SK-MEL-5 (cell line): ENCODE data around the gene RPL41. TPM values are rescaled to one million over a fixed set of nuclear protein-coding genes. Genes with fewer than 3 reads are reported as not detected.

Experiments
- DNase-seq: peaks from one replicate; pipeline ENCODE4 v3.0.0-alpha.2; 2016; ENCODE audit warnings: low read depth, low spot score
- in situ Hi-C: cut with HindIII; loops from 2 replicates; pipeline ENCODE4 v1.10.0; 2016; ENCODE audit warnings: low sequenced_read_pairs, high pct_unique_total_duplicates, low pct_unique_long_range_greater_than_20kb
- total RNA-seq: library from RNA; depleted of rRNA; stranded (reverse); fragments of >200 nt; shearing (Covaris generic); gene quantifications from 2 replicates; pipeline ENCODE4 v1.2.3, GENCODE V29; 2014; rRNA removed

Gene RPL41
- total RNA-seq, 1 experiment from 2014 or later = 5,360 TPM

DNA sequence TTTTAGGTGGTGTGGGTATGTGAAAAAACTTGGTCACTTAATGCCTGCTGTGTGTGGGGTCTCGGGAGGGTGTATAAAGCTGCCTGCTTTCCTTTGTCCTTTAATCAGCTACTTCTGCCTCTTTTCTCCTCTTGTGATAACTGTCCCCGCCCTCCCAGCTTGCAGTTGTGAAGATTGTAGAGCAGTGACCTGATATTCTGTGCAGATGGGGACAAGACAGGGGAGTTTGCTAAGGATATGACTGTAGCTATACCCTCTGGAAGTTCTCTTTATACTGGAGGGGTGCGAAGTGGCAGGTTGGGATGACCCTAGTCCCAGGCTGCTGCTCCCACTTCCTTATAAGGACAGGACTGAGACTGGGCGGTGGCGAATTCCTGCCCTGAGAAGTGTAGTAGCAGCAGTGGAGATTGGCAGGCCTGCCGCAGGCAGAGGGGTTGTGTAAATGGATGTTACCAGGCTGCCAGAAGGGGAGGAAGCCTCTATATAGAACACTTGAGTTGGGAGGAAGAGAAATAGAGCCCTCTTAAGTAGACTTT is 42.6 kb downstream of the RPL41 start:
- peak; percentile 40 for DNase-seq
- in situ Hi-C loops = no loop called here

DNA sequence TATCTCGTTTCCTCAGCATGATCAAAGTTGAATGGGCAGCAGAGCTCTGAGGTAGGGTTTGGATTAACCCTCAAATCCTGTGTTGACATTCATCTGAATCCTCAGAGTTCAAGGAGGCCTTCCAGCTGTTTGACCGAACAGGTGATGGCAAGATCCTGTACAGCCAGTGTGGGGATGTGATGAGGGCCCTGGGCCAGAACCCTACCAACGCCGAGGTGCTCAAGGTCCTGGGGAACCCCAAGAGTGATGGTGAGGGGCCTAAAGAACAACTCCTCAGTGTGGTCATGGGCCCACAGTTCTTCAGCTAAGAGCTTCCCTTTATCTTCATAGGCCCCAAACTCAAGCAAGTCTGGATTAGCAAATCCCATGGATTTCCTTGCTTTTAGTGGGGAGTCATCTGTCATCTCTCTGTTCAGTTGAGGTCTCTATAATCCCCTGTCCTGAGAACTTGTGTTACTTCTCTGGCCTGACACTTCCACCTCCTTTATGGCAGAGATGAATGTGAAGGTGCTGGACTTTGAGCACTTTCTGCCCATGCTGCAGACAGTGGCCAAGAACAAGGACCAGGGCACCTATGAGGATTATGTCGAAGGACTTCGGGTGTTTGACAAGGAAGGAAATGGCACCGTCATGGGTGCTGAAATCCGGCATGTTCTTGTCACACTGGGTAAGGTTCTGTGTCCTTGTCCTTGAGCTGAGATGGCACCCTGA is 43.2 kb downstream of the RPL41 start:
- DNase-seq = no peak
- in situ Hi-C loops = no loop called here

DNA sequence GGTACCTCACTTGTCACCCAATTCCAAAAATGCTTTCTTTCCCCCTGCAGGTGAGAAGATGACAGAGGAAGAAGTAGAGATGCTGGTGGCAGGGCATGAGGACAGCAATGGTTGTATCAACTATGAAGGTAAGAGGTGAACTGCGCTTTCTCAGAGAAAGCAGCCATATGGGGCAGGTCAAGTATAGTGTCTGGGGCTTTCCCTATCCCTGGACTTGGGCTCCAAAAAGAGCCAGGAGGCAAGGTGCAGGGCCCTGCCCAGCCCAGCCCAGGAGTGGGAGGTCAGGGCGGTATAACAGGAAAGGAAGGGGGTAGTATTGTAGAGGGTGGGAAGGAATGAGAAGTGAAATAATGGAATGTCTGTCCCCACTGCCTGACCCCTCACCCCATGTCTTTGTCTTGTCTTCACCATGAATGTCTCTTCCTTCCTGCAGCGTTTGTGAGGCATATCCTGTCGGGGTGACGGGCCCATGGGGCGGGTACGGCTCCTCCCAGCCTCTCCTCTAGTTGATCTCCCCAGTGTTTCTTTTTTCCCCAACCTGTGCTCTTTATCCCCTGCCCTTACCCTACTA is 43.8 kb downstream of the RPL41 start:
- no peak for DNase-seq

DNA sequence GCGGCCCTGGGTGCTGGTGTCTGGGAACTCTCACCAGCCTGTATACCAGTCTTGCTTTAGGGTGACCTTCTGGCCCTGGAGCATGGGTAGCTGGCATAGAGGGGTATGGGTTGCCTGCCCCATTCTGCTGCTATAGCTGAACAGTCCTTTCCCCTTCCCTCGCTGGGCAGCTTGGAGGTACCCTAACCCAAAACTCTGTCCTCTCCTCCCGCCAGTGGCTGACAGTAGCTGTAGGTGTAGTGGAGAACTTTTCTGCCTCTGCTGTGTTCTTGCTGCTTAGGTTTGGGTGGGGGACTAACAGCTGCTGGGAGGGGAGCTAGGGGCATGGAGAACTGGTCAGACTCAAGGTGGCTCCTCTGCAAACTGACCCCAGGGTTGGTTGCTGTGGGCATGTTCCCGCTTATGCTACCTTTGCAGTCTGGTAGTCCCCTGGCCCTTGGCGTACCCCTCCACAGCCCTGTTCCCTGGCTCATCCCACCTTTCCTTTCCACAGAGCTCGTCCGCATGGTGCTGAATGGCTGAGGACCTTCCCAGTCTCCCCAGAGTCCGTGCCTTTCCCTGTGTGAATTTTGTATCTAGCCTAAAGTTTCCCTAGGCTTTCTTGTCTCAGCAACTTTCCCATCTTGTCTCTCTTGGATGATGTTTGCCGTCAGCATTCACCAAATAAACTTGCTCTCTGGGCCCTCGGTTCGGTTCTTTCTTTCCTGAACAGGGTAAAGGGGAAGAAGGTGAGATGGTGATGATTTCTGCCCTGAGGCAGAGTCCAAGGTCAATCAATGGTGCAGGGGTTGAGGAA is 44.7 kb downstream of the RPL41 start:
- no peak for DNase-seq
- in situ Hi-C loops = no loop called here

More for the DNA sequence above, 43.8 kb downstream of the RPL41 start:
- in situ Hi-C loops = no loop called here

DNA sequence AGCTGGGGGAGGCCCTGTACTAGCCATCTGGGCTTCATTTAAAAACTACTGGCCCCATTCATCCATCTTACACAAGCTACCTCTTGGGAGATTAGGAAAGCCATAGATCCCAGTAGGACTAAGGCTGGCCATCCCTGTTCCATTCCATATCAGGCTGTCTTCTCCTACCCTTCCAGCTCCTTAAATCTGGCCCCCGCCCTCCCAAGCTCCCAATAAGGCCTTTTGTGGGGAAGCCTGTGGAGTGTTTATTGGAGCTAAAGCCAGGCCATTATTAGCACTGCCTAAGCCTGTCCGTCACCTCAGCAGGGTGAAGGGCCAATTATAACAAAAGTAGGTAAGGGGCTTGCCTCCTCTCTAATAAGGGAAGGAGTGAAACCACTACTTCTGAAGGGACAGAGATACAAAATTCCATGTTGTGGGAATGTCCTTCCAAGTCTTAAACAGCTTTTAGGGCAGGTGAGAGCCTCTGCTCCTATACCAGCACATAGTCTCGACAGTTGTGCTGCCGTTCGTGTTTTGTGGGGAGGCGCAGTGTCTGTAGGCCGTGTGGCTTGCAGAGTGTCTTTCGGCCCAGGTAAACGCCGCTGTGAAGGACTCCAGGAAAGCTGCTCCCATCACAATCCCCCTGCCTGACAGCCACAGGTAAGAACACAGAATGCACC is 45.4 kb downstream of the RPL41 start:
- in situ Hi-C loops = no loop called here
- no peak for DNase-seq

DNA sequence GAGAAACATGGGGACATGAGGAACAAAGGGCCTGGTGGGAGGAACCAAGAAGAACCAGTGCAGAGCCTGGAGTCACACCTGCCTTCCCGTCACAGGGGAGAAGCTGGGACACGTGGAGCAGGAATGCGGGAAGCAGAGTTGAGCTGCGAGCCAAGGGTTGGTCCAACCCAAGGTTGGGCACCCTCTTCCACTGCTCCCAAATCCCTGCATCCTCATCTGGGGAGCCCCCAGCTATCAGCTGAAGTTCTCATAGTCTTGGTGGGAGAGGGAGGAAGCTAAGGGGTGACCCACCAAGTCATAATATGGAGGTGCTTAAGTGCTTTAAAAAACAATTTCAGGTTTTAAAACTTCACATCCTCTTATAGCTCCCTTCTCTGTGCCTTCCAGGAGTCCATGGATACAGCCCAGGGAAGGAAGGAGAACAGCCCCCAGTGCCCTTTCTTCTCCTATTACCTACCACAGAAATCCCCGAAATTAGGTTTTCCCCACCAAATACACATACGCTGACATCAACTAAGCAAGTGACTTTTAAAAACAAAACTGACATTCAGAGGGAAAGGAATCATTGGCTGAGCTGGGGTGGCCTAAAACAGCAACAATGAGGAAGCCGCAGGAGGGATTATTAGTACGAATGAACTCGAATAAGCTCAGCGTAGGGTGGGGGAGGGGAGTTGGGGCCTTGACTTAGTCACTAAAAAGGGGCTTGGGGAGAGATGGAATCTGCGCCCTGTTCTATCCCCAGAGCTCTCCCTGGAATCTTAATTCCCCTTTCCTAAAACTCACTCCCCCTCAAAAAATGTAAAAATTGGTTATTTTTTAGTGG is 46.2 kb downstream of the RPL41 start:
- no peak for DNase-seq
- in situ Hi-C loops = no loop called here

DNA sequence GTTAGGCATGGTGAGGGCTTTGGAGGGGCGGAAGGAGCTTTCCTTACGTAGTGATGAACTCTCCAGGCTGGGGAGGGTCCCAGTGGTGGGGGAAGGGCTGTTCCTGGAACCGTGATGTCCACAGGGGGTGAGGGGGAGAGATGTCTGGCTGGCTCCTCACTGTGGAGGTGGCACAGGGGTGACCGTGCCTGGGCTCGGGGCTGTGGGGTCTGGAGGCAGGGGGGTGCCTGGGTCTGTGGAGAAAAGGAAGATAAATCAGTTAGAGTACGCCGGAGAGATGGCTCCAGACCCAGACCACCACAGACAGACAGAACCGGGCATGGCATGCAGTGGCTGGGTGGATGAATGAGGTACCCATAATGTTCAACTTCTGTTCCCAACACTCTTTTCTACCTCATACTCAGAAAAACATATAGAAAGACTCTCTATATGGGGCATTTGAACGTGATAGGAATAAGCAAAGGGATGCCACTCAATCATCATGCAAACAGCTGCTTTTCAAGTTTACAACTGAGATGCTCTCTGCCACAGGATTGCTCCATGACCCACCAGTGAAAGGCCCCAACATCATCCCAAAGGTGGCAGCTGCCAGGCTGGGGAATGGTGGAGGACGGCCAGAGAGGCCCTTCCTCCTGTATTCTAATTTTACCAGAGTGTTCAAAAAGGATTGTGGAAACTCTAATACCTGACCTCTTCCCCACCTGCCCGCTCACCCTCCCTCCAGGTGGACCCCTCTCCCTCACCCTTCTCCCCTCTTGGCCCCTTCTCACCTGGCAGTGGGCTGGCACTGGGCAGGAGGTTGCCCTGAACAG is 47.3 kb downstream of the RPL41 start:
- in situ Hi-C loops = no loop called here

DNA sequence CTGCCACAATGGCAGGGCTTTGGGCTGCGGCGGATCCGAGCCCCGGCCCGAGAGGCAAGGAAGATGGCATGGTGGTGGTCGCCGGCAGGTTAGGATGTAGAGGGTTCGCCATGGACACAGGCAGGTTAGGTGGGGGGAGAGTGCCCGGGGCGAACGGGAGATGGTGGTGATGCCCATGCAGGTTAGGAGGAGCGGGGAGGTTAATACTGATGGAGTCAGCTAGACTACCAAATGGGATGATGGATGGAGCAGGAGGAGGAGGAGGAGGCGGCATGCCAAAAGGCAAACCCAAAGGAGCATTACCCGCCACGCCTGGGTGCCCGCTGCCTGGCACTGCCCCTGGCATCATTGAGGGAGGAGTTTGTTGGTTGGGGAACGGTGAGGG is 47.9 kb downstream of the RPL41 start:
- in situ Hi-C loops = no loop called here
- DNase-seq = no peak

More for the DNA sequence above, 47.3 kb downstream of the RPL41 start:
- no peak for DNase-seq

DNA sequence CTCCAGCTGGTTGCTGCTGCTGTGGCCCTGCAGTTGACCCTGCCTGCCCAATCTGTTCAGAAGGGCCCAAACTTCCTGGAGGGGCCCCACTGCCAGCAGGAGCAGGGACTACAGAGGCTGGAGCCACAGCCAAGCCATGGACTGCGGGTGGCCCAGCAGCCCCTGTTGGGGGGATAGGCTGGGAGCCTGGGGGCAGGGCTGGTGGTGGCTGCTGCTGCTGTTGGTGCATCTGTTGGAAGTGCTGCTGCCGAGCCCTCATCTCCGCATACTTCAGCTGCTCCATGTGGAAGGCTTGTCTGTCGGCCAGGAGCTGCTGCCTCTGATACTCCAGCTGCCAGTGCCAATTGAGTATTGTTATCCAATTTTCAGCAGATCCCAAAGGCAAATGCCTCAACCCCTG is 48.9 kb downstream of the RPL41 start:
- no peak for DNase-seq
- in situ Hi-C loops = no loop called here

Other genes with a start within 250 kb of the RPL41 start
- gene PYM1, start 188.7 kb upstream of the RPL41 start, total RNA-seq = 21.1 and 29.2 TPM in 2 replicates
- gene DGKA, start 185.5 kb upstream of the RPL41 start, total RNA-seq = 5.7 and 6.9 TPM in 2 replicates
- gene PMEL, start 150.6 kb upstream of the RPL41 start, total RNA-seq = 10,199 and 10,765 TPM in 2 replicates
- gene CDK2, start 149.8 kb upstream of the RPL41 start, total RNA-seq = 896 and 917 TPM in 2 replicates
- 169 and 175 TPM in 2 replicates for gene RAB5B, start 142.6 kb upstream of the RPL41 start, total RNA-seq
- gene SUOX, start 119.4 kb upstream of the RPL41 start, total RNA-seq = 11.2 and 16.1 TPM in 2 replicates
- gene IKZF4, start 95.6 kb upstream of the RPL41 start, total RNA-seq = 0.79 and 1.1 TPM in 2 replicates
- 372 and 394 TPM in 2 replicates for gene RPS26, start 74.7 kb upstream of the RPL41 start, total RNA-seq
- 114 and 125 TPM in 2 replicates for gene ERBB3, start 36.5 kb upstream of the RPL41 start, total RNA-seq
- gene PA2G4, start 12.1 kb upstream of the RPL41 start, total RNA-seq = 473 and 487 TPM in 2 replicates
- 5.6 and 7.3 TPM in 2 replicates for gene ZC3H10, start 1.6 kb downstream of the RPL41 start, total RNA-seq
- 90.9 and 100 TPM in 2 replicates for gene ESYT1, start 11.6 kb downstream of the RPL41 start, total RNA-seq
- gene MYL6B, start 36.0 kb downstream of the RPL41 start, total RNA-seq = 63.2 and 66.0 TPM in 2 replicates
- 483 and 574 TPM in 2 replicates for gene MYL6, start 41.7 kb downstream of the RPL41 start, total RNA-seq
- gene SMARCC2, start 72.8 kb downstream of the RPL41 start, total RNA-seq = 20.9 and 39.0 TPM in 2 replicates
- 47.7 and 48.9 TPM in 2 replicates for gene RNF41, start 105.3 kb downstream of the RPL41 start, total RNA-seq
- 37.8 and 47.5 TPM in 2 replicates for gene NABP2, start 107.7 kb downstream of the RPL41 start, total RNA-seq
- gene SLC39A5, start 113.4 kb downstream of the RPL41 start, total RNA-seq = not detected in 2 replicates
- 13.5 and 14.7 TPM in 2 replicates for gene ANKRD52, start 141.8 kb downstream of the RPL41 start, total RNA-seq
- gene COQ10A, start 150.3 kb downstream of the RPL41 start, total RNA-seq = 16.4 and 18.4 TPM in 2 replicates
- 110 and 119 TPM in 2 replicates for gene CS, start 183.7 kb downstream of the RPL41 start, total RNA-seq
- 311 and 316 TPM in 2 replicates for gene CNPY2, start 199.4 kb downstream of the RPL41 start, total RNA-seq
- gene PAN2, start 217.4 kb downstream of the RPL41 start, total RNA-seq = 32.5 and 50.6 TPM in 2 replicates
- gene IL23A, start 222.3 kb downstream of the RPL41 start, total RNA-seq = 0.34 TPM in 1 of 2 replicates, not detected in the other
- gene STAT2, start 243.5 kb downstream of the RPL41 start, total RNA-seq = 131 and 139 TPM in 2 replicates
- gene APOF, start 246.2 kb downstream of the RPL41 start, total RNA-seq = not detected in 2 replicates